ENCODE measurements around the gene IGF1R.
A peak's percentile ranks its signal among the peaks of the same experiment; 100 is the strongest.

IGF1R gene

GRCh38 chr15:98873441-98874218, 225.3 kb downstream of the IGF1R start:
- peak overlapping the region; percentile 26 for H3K4me3 ChIP-seq (ENCODE audit: low read depth, low read length)
- TF ChIP-seq CTCF (conservative IDR thresholded peaks at IDR 0.05; ENCODE audit: low read depth, low read length) = no peak

GRCh38 chr15:98874370-98874769, 226.0 kb downstream of the IGF1R start:
- TF ChIP-seq CTCF (conservative IDR thresholded peaks at IDR 0.05; ENCODE audit: low read depth, low read length) = no peak
- no peak for DNase-seq (ENCODE audit: low read depth)
- no peak overlapping the region for H3K4me3 ChIP-seq (ENCODE audit: low read depth, low read length)

More at GRCh38 chr15:98873441-98874218, 225.3 kb downstream of the IGF1R start:
- peak; percentile 89 for DNase-seq (ENCODE audit: low read depth)

- no peak overlapping the region for H3K4me3 ChIP-seq (ENCODE audit: low read depth, low read length)
Observed at GRCh38 chr15:98874773-98875172, 226.4 kb downstream of the IGF1R start.

GRCh38 chr15:98875309-98875708, 227.0 kb downstream of the IGF1R start:
- no peak for TF ChIP-seq CTCF (conservative IDR thresholded peaks at IDR 0.05; ENCODE audit: low read depth, low read length)
- H3K4me3 ChIP-seq (ENCODE audit: low read depth, low read length) = no peak overlapping the region
- DNase-seq (ENCODE audit: low read depth) = peak; percentile 62

More at GRCh38 chr15:98874773-98875172, 226.4 kb downstream of the IGF1R start:
- no peak for TF ChIP-seq CTCF (conservative IDR thresholded peaks at IDR 0.05; ENCODE audit: low read depth, low read length)
- peak; percentile 43 for DNase-seq (ENCODE audit: low read depth)

- no peak for TF ChIP-seq CTCF (conservative IDR thresholded peaks at IDR 0.05; ENCODE audit: low read depth, low read length)
- DNase-seq (ENCODE audit: low read depth) = no peak
- no peak overlapping the region for H3K4me3 ChIP-seq (ENCODE audit: low read depth, low read length)
Observed at GRCh38 chr15:98876451-98877369, 228.4 kb downstream of the IGF1R start.

- peak; percentile 36 for DNase-seq (ENCODE audit: low read depth)
- no peak for TF ChIP-seq CTCF (conservative IDR thresholded peaks at IDR 0.05; ENCODE audit: low read depth, low read length)
- H3K4me3 ChIP-seq (ENCODE audit: low read depth, low read length) = no peak overlapping the region
Observed at GRCh38 chr15:98878172-98878571, 229.8 kb downstream of the IGF1R start.

Data from choroid plexus epithelial cell (primary cell).